Stimulated activated CD8-positive, alpha-beta memory T cell treated with anti-CD3 and anti-CD28 coated beads, Interleukin-12 subunit alpha, Interleukin-12 subunit beta, amount 100 ng/mL, for 1 hour (primary cell): ENCODE data around the gene PTCSC3.

Experiments used
- DNase-seq: peaks from one replicate; pipeline ENCODE4 v3.0.0-alpha.2; 2020; ENCODE audit warnings: low read depth

The PTCSC3 gene

GRCh38 chr14:36176524-36176923 is at the start of gene PTCSC3:
Gene PTCSC3, minus strand, starts transcription at chr14:36176722.
- DNase-seq = no peak

GRCh38 chr14:36226164-36226563 is 49.6 kb upstream of the PTCSC3 start:
- no peak for DNase-seq

GRCh38 chr14:36224176-36224575 is 47.7 kb upstream of the PTCSC3 start:
- no peak for DNase-seq

GRCh38 chr14:36223558-36223957 is 47.0 kb upstream of the PTCSC3 start:
- DNase-seq = no peak

GRCh38 chr14:36222952-36223468 is 46.5 kb upstream of the PTCSC3 start:
- DNase-seq = no peak

GRCh38 chr14:36222337-36222736 is 45.8 kb upstream of the PTCSC3 start:
- no peak for DNase-seq

- no peak for DNase-seq
Measured at GRCh38 chr14:36221112-36221511, 44.6 kb upstream of the PTCSC3 start.

GRCh38 chr14:36217732-36218131 is 41.2 kb upstream of the PTCSC3 start:
- no peak for DNase-seq

GRCh38 chr14:36217027-36217426 is 40.5 kb upstream of the PTCSC3 start:
- DNase-seq = no peak

GRCh38 chr14:36215217-36215598 is 38.7 kb upstream of the PTCSC3 start:
- no peak for DNase-seq

GRCh38 chr14:36214476-36215216 is 38.1 kb upstream of the PTCSC3 start:
- DNase-seq = no peak

GRCh38 chr14:36212987-36213386 is 36.5 kb upstream of the PTCSC3 start:
- no peak for DNase-seq

GRCh38 chr14:36212577-36212976 is 36.1 kb upstream of the PTCSC3 start:
- DNase-seq = no peak

- no peak for DNase-seq
Measured at GRCh38 chr14:36208690-36209278, 32.3 kb upstream of the PTCSC3 start.

- DNase-seq = no peak
Measured at GRCh38 chr14:36207500-36207899, 31.0 kb upstream of the PTCSC3 start.

GRCh38 chr14:36204461-36205073 is 28.0 kb upstream of the PTCSC3 start:
- no peak for DNase-seq

GRCh38 chr14:36198378-36198777 is 21.9 kb upstream of the PTCSC3 start:
- DNase-seq = no peak

- no peak for DNase-seq
Measured at GRCh38 chr14:36194663-36195062, 18.1 kb upstream of the PTCSC3 start.

GRCh38 chr14:36192530-36192929 is 16.0 kb upstream of the PTCSC3 start:
- DNase-seq = no peak

- DNase-seq = no peak
Measured at GRCh38 chr14:36183402-36183801, 6.9 kb upstream of the PTCSC3 start.

GRCh38 chr14:36181417-36181816 is 4.9 kb upstream of the PTCSC3 start:
- DNase-seq = no peak

- no peak for DNase-seq
Measured at GRCh38 chr14:36177489-36177888, 967 bp upstream of the PTCSC3 start.

- DNase-seq = no peak
Measured at GRCh38 chr14:36174767-36175424, 1.6 kb downstream of the PTCSC3 start.
